ENCODE data around the gene MBL2. TPM values are rescaled to one million over a fixed set of nuclear protein-coding genes. Genes with fewer than 3 reads are reported as not detected.

The MBL2 gene
- total and polyA plus RNA-seq, 8 donors = 2.7 TPM; not detected in 7

DNA sequence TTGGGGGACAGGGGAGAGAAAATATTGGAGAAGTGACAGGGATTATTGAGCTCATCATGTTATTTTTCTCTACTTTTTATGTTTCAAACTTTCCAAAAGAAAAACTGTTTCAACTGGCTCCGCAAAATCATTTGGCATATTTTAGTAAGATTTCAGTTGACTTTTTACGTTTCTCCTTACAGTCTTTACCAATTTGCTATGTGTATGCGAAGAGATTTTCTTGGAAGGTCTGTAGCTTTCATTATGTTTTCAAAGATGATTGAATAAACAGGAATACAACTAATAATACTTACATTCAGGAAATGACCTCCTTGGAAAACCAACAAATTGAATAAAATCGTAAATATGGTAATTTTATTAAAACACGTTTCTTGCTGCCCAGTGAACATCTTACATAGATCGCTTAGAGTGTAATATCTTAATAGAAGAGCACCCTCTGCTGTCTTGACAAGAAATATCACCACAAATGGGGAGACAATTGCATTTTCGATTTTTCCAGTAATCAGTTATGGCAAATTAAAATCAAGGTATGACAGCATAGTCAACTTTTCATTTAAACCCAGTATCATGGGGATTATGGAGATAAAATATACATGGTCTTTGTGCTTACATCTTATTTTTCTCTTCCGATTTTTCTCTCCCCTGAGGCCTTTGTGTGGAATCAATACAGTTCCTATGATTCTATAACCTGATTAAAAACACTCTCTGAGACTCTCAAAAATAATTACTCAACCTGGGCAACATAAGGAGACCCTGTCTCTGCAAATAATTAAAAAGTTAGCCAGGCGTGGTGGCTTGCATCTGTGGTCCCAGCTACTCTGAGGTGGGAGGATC, 43.1 kb downstream of the MBL2 start:
- Histone ChIP-seq H3K36me3 (no peaks in the 10 kb centered on the region), H3K27ac (no peak overlapping the region), H3K27me3 (no peaks in the 10 kb centered on the region), H3K4me1 (no peaks in the 10 kb centered on the region), H3K4me3 (no peak overlapping the region), H3K9me3 (no peaks in the 10 kb centered on the region)
- DNase-seq = peak in 1 of 2 donors; percentile 40
- intact Hi-C loops (cut with DNase I; ENCODE audit: low total_unique reads) = loop anchor here (10.0 kb wide), 1 partner anchor 85 kb away; no protein-coding TSS in a partner anchor
- WGBS, 5 donors = 33 to 39% (median 33%) methylated on average over 9 of the region's 9 CpGs
- no peak for TF ChIP-seq POLR2AphosphoS5 (IDR thresholded peaks at IDR 0.05)
- TF ChIP-seq, protein P1, sequence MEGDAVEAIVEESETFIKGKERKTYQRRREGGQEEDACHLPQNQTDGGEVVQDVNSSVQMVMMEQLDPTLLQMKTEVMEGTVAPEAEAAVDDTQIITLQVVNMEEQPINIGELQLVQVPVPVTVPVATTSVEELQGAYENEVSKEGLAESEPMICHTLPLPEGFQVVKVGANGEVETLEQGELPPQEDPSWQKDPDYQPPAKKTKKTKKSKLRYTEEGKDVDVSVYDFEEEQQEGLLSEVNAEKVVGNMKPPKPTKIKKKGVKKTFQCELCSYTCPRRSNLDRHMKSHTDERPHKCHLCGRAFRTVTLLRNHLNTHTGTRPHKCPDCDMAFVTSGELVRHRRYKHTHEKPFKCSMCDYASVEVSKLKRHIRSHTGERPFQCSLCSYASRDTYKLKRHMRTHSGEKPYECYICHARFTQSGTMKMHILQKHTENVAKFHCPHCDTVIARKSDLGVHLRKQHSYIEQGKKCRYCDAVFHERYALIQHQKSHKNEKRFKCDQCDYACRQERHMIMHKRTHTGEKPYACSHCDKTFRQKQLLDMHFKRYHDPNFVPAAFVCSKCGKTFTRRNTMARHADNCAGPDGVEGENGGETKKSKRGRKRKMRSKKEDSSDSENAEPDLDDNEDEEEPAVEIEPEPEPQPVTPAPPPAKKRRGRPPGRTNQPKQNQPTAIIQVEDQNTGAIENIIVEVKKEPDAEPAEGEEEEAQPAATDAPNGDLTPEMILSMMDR (IDR thresholded peaks at IDR 0.05) = peak in 4 of 7 experiments; percentile 30 to 50 (median 37)

DNA sequence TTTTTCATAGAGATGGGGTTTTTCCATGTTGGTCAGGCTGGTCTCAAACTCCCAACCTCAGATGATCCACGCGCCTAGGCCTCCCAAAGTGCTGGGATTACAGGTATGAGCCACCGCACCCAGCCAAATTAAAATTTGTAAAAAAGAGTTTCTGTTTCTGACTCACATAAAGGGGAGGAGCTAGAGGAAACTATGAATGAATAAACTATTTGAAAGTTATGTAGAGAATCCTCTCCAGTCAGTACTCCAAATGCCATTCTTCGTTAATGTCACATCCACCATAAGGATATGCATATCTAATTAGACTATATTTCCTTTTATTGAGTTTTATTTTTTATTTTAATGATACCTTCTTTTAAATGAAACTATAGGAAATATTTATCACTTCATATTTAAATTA, 52.6 kb downstream of the MBL2 start:
- Histone ChIP-seq H3K36me3 (no peaks in the 10 kb centered on the region), H3K27ac (no peak overlapping the region), H3K27me3 (no peaks in the 10 kb centered on the region), H3K4me1 (no peaks in the 10 kb centered on the region), H3K9me3 (peaks cover 0 to 7% (median 5%) of the 10 kb centered on the region in 4 donors), H3K4me3 (no peak overlapping the region)
- intact Hi-C loops (cut with DNase I; ENCODE audit: low total_unique reads) = loop anchor here (10.0 kb wide), 1 partner anchor 75 kb away; no protein-coding TSS in a partner anchor
- TF ChIP-seq POLR2AphosphoS5 (IDR thresholded peaks at IDR 0.05) (no peak), EP300 (IDR thresholded peaks at IDR 0.05) (no peak), POLR2A (IDR thresholded peaks at IDR 0.05) (no peak)
- TF ChIP-seq, protein P1 (IDR thresholded peaks at IDR 0.05) = no peak
- DNase-seq = no peak
- WGBS, 5 donors = 93 to 96% (median 94%) methylated on average over 4 of the region's 4 CpGs
